Measurements from ENCODE around the gene SEL1L3.

SEL1L3 gene

GRCh38 chr4:25818371-25818871 is 44.4 kb downstream of the SEL1L3 start:
- no peak for DNase-seq

GRCh38 chr4:25817059-25817681 is 45.6 kb downstream of the SEL1L3 start:
- DNase-seq, result no peak

DNA sequence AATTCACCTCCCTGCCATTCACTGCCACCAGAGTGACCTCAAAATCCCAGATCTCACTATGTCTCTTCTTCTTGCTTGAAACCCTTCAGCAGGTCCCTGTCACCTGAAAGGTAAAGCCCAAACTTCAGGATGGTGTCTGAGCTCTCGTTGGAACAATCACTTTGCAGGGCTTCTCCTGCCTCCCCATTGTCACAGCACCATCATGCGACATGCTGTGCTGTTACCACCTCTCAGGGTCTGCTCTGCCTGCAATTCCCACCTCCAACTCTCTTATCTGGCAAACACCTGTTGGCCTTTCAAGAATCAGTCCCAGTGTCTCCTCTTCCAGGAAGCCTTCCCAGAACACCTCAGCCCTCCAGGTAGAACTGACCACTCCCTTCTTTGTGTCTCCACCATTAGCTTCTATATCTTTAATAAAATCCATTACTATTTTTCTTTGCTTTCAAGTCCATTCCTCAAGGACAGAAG is 46.2 kb downstream of the SEL1L3 start:
- DNase-seq, result no peak

GRCh38 chr4:25815586-25815985 is 47.2 kb downstream of the SEL1L3 start:
- DNase-seq, result no peak

GRCh38 chr4:25814301-25815136 is 48.3 kb downstream of the SEL1L3 start:
- peak in 15 of 51 donors; percentile 5 to 32 (median 22) for DNase-seq

GRCh38 chr4:25813448-25814106 is 49.2 kb downstream of the SEL1L3 start:
- no peak for DNase-seq

DNA sequence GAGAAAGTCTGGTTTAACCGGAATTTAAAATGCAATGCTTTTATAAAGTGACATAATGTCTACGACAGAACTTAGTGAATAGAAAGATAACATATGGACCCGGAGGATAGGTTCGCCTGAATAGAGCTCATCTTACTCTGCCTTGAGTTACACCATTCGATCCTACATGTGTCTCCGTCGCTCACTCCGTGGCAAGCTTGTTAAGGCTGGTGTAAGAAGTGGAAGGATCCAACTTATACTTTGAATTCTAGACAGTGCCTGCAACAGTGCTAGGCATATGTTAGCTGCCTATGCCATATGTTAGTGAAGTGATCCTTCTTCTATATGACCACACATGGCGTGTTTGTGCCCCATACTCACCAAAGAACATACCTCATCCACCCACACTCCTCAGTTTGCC is 50.9 kb downstream of the SEL1L3 start:
- DNase-seq, result peak in 1 of 51 donors; percentile 16

GRCh38 chr4:25811374-25811690 is 51.5 kb downstream of the SEL1L3 start:
- DNase-seq, result no peak

GRCh38 chr4:25810461-25811373 is 52.1 kb downstream of the SEL1L3 start:
- no peak for DNase-seq

GRCh38 chr4:25809996-25810395 is 52.8 kb downstream of the SEL1L3 start:
- DNase-seq, result peak in 1 of 51 donors; percentile 3

GRCh38 chr4:25807102-25807728 is 55.6 kb downstream of the SEL1L3 start:
- no peak for DNase-seq

DNA sequence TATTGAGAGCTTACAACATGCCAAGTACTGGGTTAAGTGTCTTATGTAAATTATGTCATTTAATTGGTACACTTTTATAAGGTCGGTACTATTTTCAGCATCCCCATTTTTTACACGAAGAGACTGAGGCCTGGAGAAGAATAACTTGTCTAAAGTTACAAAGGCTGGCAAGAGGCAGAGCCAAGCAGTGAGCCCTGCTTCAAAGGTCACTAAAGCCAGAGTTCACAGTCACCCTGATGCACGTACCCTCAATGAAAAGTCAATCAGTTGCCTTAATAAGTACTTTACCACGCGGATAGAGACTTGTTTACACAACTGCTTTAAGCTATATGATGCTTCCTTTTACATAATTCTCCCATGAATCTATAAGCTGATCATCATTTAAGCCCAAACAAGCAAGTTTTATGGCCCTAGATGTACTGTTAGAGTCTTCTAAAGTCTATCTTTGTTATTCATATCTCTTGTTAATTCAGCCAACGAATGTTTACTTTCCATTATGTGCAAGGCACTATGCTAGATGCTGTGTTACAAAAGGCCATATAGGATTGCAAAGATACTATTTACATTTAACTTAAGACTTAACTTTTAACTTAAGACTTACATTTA is 57.4 kb downstream of the SEL1L3 start:
- no peak for DNase-seq

- no peak for DNase-seq
These were observed 59.0 kb downstream of the SEL1L3 start for GRCh38 chr4:25803720-25804225.

DNA sequence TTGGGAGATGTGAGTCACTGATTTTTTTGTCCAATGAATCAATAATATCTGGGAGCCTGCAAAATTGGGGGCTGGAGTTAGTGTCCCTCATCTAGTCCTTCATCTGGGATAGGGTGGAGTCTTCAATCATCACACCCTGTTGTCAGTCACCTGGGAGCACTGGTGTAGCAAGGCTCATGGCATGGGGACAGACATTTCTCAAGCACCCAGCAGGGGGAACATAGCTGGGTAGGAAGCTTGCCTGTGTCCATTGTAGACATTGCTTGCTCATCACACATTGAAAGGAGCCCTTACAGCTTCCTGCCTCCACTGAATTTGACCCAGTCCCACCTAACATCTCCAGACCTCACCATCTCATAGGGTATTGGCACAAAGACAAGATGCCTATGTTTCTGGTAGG is 61.2 kb downstream of the SEL1L3 start:
- DNase-seq, result no peak

GRCh38 chr4:25800245-25800644 is 62.5 kb downstream of the SEL1L3 start:
- DNase-seq, result no peak

DNA sequence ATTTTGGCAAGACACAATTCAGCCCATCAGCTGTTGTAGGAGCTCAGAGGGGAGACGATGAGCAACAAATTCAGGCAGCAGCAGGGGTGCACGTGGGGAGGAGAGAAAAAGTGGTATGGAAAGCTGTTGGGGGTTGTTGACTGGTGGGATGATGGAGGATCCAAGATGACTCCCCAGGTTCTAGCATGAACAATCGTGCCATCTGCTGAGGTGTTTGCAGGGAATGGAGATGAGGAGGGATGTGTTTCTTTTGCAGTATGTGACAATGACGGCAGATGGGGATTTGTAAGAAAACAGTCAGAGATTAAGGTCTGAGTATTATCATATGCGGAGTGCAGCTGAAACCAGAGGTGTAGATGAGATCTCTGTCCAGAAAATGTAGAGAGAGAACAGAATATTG is 63.3 kb downstream of the SEL1L3 start:
- peak in 1 of 51 donors; percentile 28 for DNase-seq

GRCh38 chr4:25797136-25797535 is 65.7 kb downstream of the SEL1L3 start:
- DNase-seq, result no peak

GRCh38 chr4:25795566-25796454 is 67.0 kb downstream of the SEL1L3 start:
- DNase-seq, result no peak

- no peak for DNase-seq
These were observed 67.7 kb downstream of the SEL1L3 start for GRCh38 chr4:25795091-25795490.
